Neural cell (in vitro differentiated cells): ENCODE results near the gene PHF5A. TPM values are rescaled to one million over a fixed set of nuclear protein-coding genes. Genes with fewer than 3 reads are reported as not detected.

ENCODE experiments used
- H2AFZ ChIP-seq: fragments of 200-600, 300-800 bp; sonication (generic), shearing (Covaris generic); 2 replicates; pipeline ENCODE4 v1.6.0; 2014; ENCODE audit warnings: low read depth, mild to moderate bottlenecking, antibody characterized with exemption, low read length, moderate library complexity
- H3F3A ChIP-seq: fragments of 200-600 bp; shearing (Covaris generic); 2 replicates; pipeline ENCODE4 v1.6.1; 2016; ENCODE audit warnings: mild to moderate bottlenecking, moderate library complexity, mixed read lengths, antibody characterized with exemption, low read length; ENCODE audit not compliant: insufficient read depth, poor library complexity, severe bottlenecking
- H3K27ac ChIP-seq: fragments of 200-600, 300-800 bp; sonication (generic), shearing (Covaris generic); 2 replicates; pipeline ENCODE4 v1.5.1; 2014; ENCODE audit warnings: mild to moderate bottlenecking, low read length, moderate library complexity
- H3K27me3 ChIP-seq: fragments of 300-800, 200-600 bp; sonication (generic), shearing (Covaris generic); 2 replicates; pipeline ENCODE4 v1.6.0; 2014; ENCODE audit warnings: mild to moderate bottlenecking, low read depth, low read length, moderate library complexity; ENCODE audit not compliant: insufficient read depth
- H3K36me3 ChIP-seq: fragments of 300-800, 200-600 bp; sonication (generic), shearing (Covaris generic); 2 replicates; pipeline ENCODE4 v1.5.1; 2014; ENCODE audit warnings: mild to moderate bottlenecking, antibody characterized with exemption, low read length, moderate library complexity; ENCODE audit not compliant: insufficient read depth
- H3K4me2 ChIP-seq: fragments of 300-800, 200-600 bp; sonication (generic), shearing (Covaris generic); 2 replicates; pipeline ENCODE4 v1.6.0; 2014; ENCODE audit warnings: mild to moderate bottlenecking, low read length
- H3K4me3 ChIP-seq: fragments of 300-800, 200-600 bp; sonication (generic), shearing (Covaris generic); 2 replicates; pipeline ENCODE4 v1.5.1; 2014; ENCODE audit warnings: mild to moderate bottlenecking, low read length, moderate library complexity
- H3K79me2 ChIP-seq: fragments of 200-600 bp; shearing (Covaris generic); replicated peaks from 2 replicates; pipeline ENCODE4 v1.6.0; 2014; ENCODE audit warnings: mild to moderate bottlenecking, low read length, moderate library complexity; ENCODE audit not compliant: insufficient read depth
- H3K9ac ChIP-seq: fragments of 300-800, 200-600 bp; sonication (generic), shearing (Covaris generic); 2 replicates; pipeline ENCODE4 v1.6.1; 2016; ENCODE audit warnings: mild to moderate bottlenecking, low read length, mixed read lengths
- H3K9me2 ChIP-seq: fragments of 200-600 bp; shearing (Covaris generic); 2 replicates; pipeline ENCODE4 v1.6.1; 2016; ENCODE audit warnings: mild to moderate bottlenecking, low read length, mixed read lengths; ENCODE audit not compliant: insufficient read depth
- H3K9me3 ChIP-seq: fragments of 200-600, 300-800 bp; sonication (generic), shearing (Covaris generic); 2 replicates; pipeline ENCODE4 v1.6.1; 2016; ENCODE audit warnings: mild to moderate bottlenecking, mixed run types, low read length, moderate library complexity, mixed read lengths
- H4K20me1 ChIP-seq: fragments of 200-600 bp; shearing (Covaris generic); 2 replicates; pipeline ENCODE4 v1.6.1; 2016; ENCODE audit warnings: mild to moderate bottlenecking, mixed run types; ENCODE audit not compliant: insufficient read depth
- CTCF ChIP-seq: fragments of 450-650 bp; IDR thresholded peaks from 2 replicates; pipeline ENCODE4 v1.5.1; 2014; ENCODE audit warnings: antibody characterized with exemption, mild to moderate bottlenecking, moderate library complexity; ENCODE audit not compliant: poor library complexity, severe bottlenecking
- EP300 ChIP-seq: fragments of 450-650 bp; conservative IDR thresholded peaks from 2 replicates; pipeline ENCODE4 v1.6.1; 2014; ENCODE audit warnings: antibody characterized with exemption, mild to moderate bottlenecking, moderate library complexity; ENCODE audit not compliant: poor library complexity, severe bottlenecking
- EZH2 ChIP-seq: fragments of 200-600, 300-800 bp; shearing (Covaris generic), sonication (generic); IDR thresholded peaks from 2 replicates; pipeline ENCODE4 v1.6.1; 2014; ENCODE audit warnings: antibody characterized with exemption, low read length, borderline replicate concordance, mild to moderate bottlenecking; ENCODE audit not compliant: insufficient read depth, poor library complexity, severe bottlenecking
- MXI1 ChIP-seq: fragments of 450-650 bp; conservative IDR thresholded peaks from 2 replicates; pipeline ENCODE4 v1.6.1; 2014; ENCODE audit warnings: antibody characterized with exemption, mild to moderate bottlenecking; ENCODE audit not compliant: poor library complexity, severe bottlenecking
- POLR2AphosphoS5 ChIP-seq: IDR thresholded peaks from 2 replicates; pipeline ENCODE4 v1.6.1; 2012
- RAD21 ChIP-seq: fragments of 450-650 bp; conservative IDR thresholded peaks from 2 replicates; pipeline ENCODE4 v1.6.1; 2014; ENCODE audit warnings: antibody characterized with exemption, mild to moderate bottlenecking, moderate library complexity
- REST ChIP-seq: IDR thresholded peaks from 2 replicates; pipeline ENCODE4 v1.6.1; 2012; ENCODE audit warnings: borderline replicate concordance
- SMC3 ChIP-seq: fragments of 450-650 bp; conservative IDR thresholded peaks from 2 replicates; pipeline ENCODE4 v1.6.1; 2014; ENCODE audit warnings: antibody characterized with exemption, mild to moderate bottlenecking, moderate library complexity; ENCODE audit not compliant: poor library complexity
- TAF1 ChIP-seq: IDR thresholded peaks from 2 replicates; pipeline ENCODE4 v1.6.1; 2012; ENCODE audit warnings: low read depth
- polyA plus RNA-seq: library from polyadenylated mRNA; depleted of rRNA; stranded (reverse); fragments of >200 nt; gene quantifications from 2 replicates; pipeline ENCODE4 v1.2.3, GENCODE V29; 2014

PHF5A gene
- polyA plus RNA-seq, 1 donor from 2014 or later, result 148 TPM

GRCh38 chr22:41507330-41508063 lies 39.0 kb upstream of the PHF5A start:
- Histone ChIP-seq H3K27ac (no peak overlapping the region), H3K4me3 (no peak overlapping the region), H3K79me2 (no peaks in the 10 kb centered on the region), H3K27me3 (no peaks in the 10 kb centered on the region), H3K9me3 (no peaks in the 10 kb centered on the region), H4K20me1 (no peaks in the 10 kb centered on the region), H3K36me3 (no peaks in the 10 kb centered on the region), H3F3A (no peaks in the 10 kb centered on the region), H3K9ac (no peak overlapping the region), H3K9me2 (no peaks in the 10 kb centered on the region), H2AFZ (no peak overlapping the region), H3K4me2 (no peak overlapping the region)
- TF ChIP-seq RAD21, result peak; percentile 56
- no peak for TF ChIP-seq EZH2
- no peak for TF ChIP-seq POLR2AphosphoS5
- no peak for TF ChIP-seq MXI1
- TF ChIP-seq SMC3, result peak; percentile 45
- no peak for TF ChIP-seq EP300
- TF ChIP-seq CTCF, result peak; percentile 43
- TF ChIP-seq REST, result no peak
- TF ChIP-seq TAF1, result no peak

- Histone ChIP-seq H3F3A (no peaks in the 10 kb centered on the region), H3K4me2 (no peak overlapping the region), H4K20me1 (no peaks in the 10 kb centered on the region), H3K79me2 (no peaks in the 10 kb centered on the region), H3K9ac (no peak overlapping the region), H3K27ac (no peak overlapping the region), H3K9me2 (no peaks in the 10 kb centered on the region), H3K36me3 (no peaks in the 10 kb centered on the region), H3K4me3 (no peak overlapping the region), H3K9me3 (no peaks in the 10 kb centered on the region), H3K27me3 (no peaks in the 10 kb centered on the region), H2AFZ (no peak overlapping the region)
- TF ChIP-seq POLR2AphosphoS5 (no peak), MXI1 (no peak), RAD21 (no peak), EP300 (no peak), TAF1 (no peak), EZH2 (no peak), REST (no peak), SMC3 (no peak), CTCF (no peak)
Observed at GRCh38 chr22:41505511-41506220, 37.2 kb upstream of the PHF5A start.
